GM19025 (cell line): ENCODE results near the gene FBXO9.

Experiments used
- ATAC-seq: cut with Tn5 transposase; IDR thresholded peaks from one replicate; pipeline ENCODE4 v1.9.1; 2021; ENCODE audit warnings: mild to moderate bottlenecking, low read depth, moderate library complexity; ENCODE audit not compliant: unreplicated experiment

Gene FBXO9

DNA sequence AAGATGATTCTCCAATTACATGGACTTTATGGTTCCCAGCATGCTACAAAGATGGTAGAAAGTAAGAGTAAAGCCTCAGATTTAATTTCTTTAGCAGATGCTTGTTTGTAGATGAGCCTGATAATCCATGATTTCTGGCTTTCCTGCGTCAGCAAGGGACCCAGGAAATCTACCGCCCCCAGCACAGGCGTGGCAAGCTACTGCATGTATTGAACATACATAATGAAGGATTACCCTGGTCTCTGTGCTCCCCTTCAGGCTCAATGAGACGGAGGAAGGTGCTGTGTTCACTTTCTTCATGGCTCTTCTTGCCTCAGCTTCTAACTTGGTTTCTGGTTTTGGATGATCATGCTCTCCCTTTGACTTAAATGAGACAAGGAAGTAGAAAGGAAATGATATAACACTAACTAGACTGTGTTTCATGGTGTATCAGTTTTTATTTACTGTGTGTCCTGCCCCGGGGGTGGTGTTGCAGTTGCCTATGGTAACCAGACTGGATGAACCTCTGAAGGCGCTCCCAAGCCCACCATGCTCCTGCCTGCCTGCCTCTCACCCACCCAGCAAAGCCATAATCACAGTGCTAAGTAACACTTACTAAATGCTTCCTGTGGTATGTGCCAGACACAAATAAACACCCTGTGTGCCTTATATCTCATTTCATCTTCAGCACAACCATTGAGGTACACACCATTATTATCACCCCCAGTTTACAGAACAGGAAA lies 65.5 kb downstream of the FBXO9 start:
- ATAC-seq, result no peak

DNA sequence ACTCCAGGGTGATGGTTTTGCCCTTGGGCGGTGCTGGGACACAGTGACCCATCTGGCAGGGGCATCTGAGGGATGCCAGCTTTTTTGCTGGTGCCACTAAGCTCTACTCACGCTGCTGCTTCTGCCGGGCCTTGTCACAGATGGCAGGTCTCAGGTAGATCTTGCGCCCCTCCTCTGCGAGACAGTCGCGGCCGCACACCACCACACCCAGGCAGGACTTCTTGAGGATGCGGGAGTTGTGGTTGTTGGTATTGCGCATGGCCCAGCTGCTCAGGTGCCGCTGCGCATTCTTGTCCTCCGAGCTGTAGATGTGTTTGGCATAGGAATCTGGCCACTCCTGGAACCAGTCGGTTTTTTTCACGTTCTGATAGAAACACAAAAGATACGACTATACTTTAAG lies 68.8 kb downstream of the FBXO9 start:
- ATAC-seq, result no peak

DNA sequence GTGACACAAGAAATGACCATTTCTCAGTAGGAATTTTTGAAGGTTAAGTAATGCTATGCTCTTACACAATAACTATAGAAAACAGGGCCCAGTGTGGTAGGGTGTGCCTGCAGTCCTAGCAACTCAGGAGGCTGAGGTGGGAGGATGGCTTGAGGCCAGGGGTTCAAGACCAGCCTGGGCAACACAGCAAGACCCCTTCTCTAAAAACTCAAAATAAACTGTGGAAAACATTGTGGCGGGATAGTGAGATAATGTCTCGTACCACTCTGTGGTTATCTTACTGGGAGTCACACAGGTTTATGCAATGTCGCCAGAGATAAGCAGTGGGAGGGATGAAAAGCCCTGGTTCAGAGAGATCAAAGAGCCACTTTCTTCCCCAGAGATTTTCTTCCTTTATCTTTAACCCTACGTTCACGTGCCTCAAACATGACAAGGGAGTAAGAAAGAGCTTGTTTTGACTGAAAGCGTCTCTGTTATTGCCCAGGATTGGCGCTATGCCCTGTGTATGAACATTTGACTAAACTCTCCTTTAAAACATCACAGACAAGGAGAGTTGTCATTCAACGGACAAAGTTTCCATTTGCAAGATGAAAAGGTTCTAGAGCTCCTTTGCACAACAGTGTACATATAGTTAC lies 69.5 kb downstream of the FBXO9 start:
- ATAC-seq, result no peak

DNA sequence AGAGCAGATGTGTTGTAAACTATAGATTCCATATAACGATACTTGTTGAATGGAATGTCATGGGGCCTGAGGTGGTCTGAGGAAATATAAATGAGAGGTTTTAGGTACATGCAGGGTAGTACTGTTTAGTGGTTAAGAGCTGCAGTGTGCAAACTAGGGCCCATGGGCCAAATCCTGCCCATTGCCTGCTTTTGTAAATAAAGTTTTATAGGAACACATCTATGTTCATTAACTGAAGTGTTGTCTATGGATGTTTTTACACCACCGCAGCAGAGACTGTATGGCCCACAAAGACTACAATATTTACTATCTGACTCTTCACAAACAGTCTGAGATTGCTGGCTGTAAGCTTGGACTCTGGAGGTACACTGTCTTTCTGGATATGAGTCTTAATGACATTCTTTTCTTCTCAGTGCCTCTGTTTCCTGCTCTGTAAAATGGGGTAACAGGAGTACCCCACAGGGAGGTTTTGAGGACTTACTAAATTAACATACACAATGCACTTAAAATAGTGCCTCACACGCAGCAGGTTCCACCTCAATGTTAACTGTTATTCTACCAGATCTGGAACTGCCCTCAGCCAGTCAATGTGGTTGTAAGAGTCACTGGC lies 70.9 kb downstream of the FBXO9 start:
- no peak for ATAC-seq

DNA sequence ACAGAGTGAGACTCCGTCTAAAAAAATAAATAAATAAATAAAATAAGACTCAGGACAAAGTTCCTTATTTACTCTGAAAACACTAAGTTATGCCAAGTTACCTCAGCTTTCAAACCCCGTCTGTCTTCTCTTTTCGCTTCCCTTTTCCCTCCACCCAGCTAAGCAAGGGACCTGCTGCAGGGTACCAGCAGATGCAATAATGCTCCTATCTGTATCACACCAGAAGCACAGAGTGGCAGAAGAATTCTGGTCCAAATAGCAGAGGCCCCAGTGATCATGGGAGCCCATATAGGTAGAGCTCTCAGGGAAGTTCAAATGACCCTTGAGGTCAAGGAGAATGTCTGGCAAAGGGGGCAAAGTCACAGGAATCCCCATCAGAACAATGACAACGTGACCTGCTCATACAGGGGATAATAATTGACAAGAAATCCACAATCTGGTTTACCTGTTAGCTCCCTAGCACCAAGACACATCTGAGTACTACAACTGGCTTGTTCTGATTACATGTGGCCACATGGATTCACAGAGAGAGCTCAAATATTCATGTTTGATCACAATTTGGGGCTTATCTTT lies 74.7 kb downstream of the FBXO9 start:
- no peak for ATAC-seq

DNA sequence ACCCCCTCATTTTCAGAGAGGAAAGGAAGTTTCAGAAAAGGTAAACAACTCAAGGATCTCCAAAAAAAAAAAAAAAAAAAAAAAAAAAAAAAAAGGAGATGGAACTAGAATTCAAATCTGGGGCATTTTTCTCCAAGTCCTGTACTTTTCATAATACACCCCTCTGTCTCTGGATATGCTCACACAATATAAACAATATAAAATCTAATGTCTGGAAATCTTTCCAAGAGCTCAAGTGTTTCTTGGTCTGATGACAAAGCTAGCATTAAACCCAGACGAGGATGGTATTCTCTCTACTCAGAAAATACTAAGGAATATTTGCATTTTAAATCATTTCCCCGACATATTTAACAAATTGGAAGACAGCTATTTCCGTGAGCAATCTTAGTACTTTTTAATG lies 77.6 kb downstream of the FBXO9 start:
- ATAC-seq, result no peak

DNA sequence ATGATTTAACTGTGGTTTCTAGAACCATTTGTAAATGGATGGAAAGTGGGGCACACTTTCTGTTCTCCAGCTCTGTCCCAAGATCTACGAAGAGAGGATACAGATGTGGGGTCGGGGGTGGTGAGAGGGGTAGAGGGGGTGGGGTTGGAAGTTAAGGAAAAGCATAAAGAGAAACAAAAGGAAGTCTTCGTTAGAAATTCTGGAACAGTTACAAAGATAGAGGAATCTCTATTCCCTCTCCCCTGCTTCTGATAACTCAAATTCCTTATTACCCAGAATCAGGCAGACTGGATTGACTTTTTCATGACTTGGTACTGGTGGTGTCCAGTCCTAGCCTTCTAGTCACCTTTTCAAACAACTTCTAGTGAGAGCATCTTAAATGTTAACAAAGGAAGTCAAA lies 78.5 kb downstream of the FBXO9 start:
- no peak for ATAC-seq

DNA sequence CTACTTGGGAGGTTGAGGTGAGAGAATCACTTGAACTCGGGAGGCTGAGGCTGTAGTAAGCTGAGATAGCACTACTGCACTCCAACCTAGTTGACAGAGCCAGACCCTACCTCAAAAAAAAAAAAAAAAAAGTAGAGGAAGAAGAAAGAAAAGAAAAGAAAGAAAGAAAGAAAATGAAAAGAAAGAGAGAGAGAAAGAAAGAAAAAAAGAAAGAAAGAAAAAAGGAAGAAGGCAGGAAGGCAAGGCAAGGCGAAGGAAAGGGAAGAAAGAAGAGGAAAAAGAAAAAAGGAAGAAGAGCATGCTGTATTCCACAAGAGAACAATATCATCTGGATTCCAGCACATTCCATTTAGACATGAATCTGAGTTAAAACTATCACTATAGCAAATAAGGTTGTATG lies 79.6 kb downstream of the FBXO9 start:
- ATAC-seq, result no peak

DNA sequence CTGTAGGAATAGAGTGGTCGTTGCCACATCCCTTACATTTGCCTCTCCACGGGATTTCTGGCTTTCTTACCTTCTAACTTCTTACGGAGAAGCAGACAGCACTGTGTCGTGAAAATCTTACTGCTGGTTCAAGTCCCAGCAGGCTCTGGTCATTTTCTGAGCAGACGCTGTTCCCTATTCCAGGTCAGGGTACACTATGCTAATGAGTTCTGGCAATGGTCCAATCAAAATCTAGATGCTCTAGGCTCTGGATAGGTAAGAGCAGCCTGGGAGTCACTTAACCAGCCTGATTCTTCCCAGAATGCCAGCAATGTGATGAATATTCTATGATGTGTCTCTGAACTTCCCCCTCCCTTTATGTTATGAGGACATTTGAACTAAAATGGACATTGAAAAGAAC lies 83.5 kb downstream of the FBXO9 start, which contains the start of gene GCM1:
Gene GCM1 (minus strand): TSS at position 158 of the 400 bp plus-strand sequence. CDS start 3,209 bp downstream, outside the sequence.
- ATAC-seq, result no peak
